ENCODE results near the gene OLFM1. TPM values are rescaled to one million over a fixed set of nuclear protein-coding genes. Genes with fewer than 3 reads are reported as not detected.

Gene OLFM1
- total RNA-seq, 1 donor from 2014 or later, result 26.0 TPM

DNA sequence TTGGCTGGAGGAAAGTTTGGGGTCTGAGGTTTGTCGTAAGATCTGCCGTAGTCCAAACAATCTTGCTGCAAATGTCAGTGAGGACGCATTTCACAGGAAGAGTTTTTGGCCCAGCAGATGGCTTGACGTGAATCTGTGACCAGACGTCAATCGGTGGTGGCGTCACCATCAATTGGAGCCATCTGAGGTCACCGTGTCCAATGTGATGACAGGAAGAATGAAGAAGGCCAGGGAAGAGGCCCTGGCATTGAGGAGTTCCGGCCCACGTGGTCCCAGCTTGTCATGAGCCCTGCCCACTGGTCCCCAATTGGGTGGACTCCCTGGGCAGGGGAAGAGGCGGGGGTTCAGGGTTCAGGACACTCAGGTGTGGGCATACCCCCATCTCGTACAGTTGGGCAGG lies 79.9 kb downstream of the OLFM1 start:
- Histone ChIP-seq H3K36me3 (no peaks in the 10 kb centered on the region), H3K27me3 (peaks cover 5% of the 10 kb centered on the region), H3K9me3 (no peaks in the 10 kb centered on the region), H3K27ac (no peak overlapping the region), H3K4me1 (no peaks in the 10 kb centered on the region), H3K4me3 (no peak overlapping the region)
- ATAC-seq (no peak), DNase-seq (no peak)
- intact Hi-C loops (cut with DNase I), result no loop called here
- no peak for TF ChIP-seq CTCF (IDR thresholded peaks at IDR 0.05)

DNA sequence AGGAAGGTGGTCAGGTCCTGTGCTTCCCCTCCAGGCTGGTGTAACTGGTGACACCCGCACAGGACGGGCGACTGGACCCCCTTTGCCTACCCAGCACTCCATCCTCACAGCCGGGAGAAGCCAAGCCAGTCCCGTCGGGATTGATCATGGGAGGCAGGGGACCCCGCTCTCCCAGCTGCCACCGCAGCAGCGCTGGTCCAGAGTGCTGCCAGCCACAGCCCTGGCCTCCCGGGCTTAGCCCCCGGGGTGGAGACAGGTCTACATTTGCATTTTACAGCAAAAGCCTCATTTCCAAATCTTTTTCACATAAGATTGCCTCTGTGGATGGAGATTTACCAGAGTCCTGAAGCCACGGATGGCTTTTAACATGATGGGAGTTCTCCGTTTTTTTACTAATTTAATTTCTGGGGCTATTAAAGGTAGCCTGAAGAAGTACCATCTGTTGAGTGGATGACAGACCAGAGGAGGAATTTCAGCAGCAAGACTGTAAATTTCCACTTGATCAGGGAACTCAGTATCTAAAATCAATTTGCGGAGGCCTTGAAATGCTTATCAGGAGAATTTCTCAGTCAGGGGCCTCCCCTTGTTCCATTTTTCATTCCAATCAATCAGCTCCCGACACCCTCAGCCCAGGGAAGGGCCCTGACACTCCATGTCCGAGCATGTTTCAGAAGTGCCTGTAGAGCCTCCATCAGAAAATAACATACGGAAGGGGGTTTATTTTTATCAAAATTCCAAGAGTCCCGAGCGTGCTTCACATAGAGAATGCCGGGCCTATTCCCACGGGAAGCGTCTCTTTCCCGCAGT lies 80.6 kb downstream of the OLFM1 start:
- no peak overlapping the region for H3K27ac ChIP-seq
- H3K4me3 ChIP-seq, result no peak overlapping the region
- no peaks in the 10 kb centered on the region for H3K9me3 ChIP-seq
- no peaks in the 10 kb centered on the region for H3K4me1 ChIP-seq
- no peaks in the 10 kb centered on the region for H3K36me3 ChIP-seq
- ATAC-seq, result no peak
- no peak for DNase-seq
- intact Hi-C loops (cut with DNase I), result no loop called here
- TF ChIP-seq CTCF (IDR thresholded peaks at IDR 0.05), result no peak
- peaks cover 5% of the 10 kb centered on the region for H3K27me3 ChIP-seq

- Histone ChIP-seq H3K4me1 (no peaks in the 10 kb centered on the region), H3K36me3 (no peaks in the 10 kb centered on the region), H3K27me3 (no peaks in the 10 kb centered on the region), H3K9me3 (no peaks in the 10 kb centered on the region), H3K27ac (no peak overlapping the region), H3K4me3 (no peak overlapping the region)
- no peak for ATAC-seq
- intact Hi-C loops (cut with DNase I), result no loop called here
- no peak for DNase-seq
- TF ChIP-seq CTCF (IDR thresholded peaks at IDR 0.05), result no peak
Observed at GRCh38 chr9:135169709-135170226, 82.3 kb downstream of the OLFM1 start.

- peaks cover 3% of the 10 kb centered on the region for H3K27me3 ChIP-seq
Observed at GRCh38 chr9:135170535-135170934, 83.1 kb downstream of the OLFM1 start.

More at GRCh38 chr9:135170535-135170934, 83.1 kb downstream of the OLFM1 start:
- intact Hi-C loops (cut with DNase I), result no loop called here
- no peak overlapping the region for H3K4me3 ChIP-seq
- no peaks in the 10 kb centered on the region for H3K4me1 ChIP-seq
- H3K9me3 ChIP-seq, result no peaks in the 10 kb centered on the region
- H3K27ac ChIP-seq, result no peak overlapping the region
- no peak for ATAC-seq
- no peak for TF ChIP-seq CTCF (IDR thresholded peaks at IDR 0.05)
- H3K36me3 ChIP-seq, result no peaks in the 10 kb centered on the region
- no peak for DNase-seq

Other genes starting within 250 kb of the OLFM1 start
- not detected for gene FCN2, start 206.9 kb upstream of the OLFM1 start, total RNA-seq
- 63.0 TPM for gene FCN1, start 169.8 kb upstream of the OLFM1 start, total RNA-seq